Nephron (organoid): ENCODE measurements around the gene GIT1.

Experiments
- H3K27ac Mint-ChIP-seq, 3 experiments: 2 replicates each; pipeline ENCODE4 v1.8.0; 2020; ENCODE audit warnings: mixed read lengths in 3 of 3, mild to moderate bottlenecking in 2 of 3, moderate library complexity in 1 of 3
- H3K27me3 Mint-ChIP-seq: 2 replicates; pipeline ENCODE4 v1.8.0; 2021; ENCODE audit warnings: low read depth, mild to moderate bottlenecking, moderate library complexity, mixed read lengths
- H3K36me3 Mint-ChIP-seq: 2 replicates; pipeline ENCODE4 v1.8.0; 2020; ENCODE audit warnings: low read depth, mixed read lengths
- H3K4me1 Mint-ChIP-seq: 2 replicates; pipeline ENCODE4 v1.8.0; 2020; ENCODE audit warnings: mixed read lengths
- H3K4me3 Mint-ChIP-seq, 3 experiments: 2 replicates each; pipeline ENCODE4 v1.8.0; 2020; ENCODE audit warnings: mild to moderate bottlenecking in 3 of 3, mixed read lengths in 3 of 3, moderate library complexity in 2 of 3
- H3K9me3 Mint-ChIP-seq: 2 replicates; pipeline ENCODE4 v1.8.0; 2020; ENCODE audit warnings: mixed read lengths
- TF ChIP-seq, protein P1 (sequence below), 3 experiments: fragments of 200-600 bp; sonication (generic); IDR thresholded peaks; one replicate each; pipeline ENCODE4 v1.5.0; 2021; ENCODE audit warnings: antibody characterized with exemption in 3 of 3; ENCODE audit not compliant: unreplicated experiment in 3 of 3

The GIT1 gene

DNA sequence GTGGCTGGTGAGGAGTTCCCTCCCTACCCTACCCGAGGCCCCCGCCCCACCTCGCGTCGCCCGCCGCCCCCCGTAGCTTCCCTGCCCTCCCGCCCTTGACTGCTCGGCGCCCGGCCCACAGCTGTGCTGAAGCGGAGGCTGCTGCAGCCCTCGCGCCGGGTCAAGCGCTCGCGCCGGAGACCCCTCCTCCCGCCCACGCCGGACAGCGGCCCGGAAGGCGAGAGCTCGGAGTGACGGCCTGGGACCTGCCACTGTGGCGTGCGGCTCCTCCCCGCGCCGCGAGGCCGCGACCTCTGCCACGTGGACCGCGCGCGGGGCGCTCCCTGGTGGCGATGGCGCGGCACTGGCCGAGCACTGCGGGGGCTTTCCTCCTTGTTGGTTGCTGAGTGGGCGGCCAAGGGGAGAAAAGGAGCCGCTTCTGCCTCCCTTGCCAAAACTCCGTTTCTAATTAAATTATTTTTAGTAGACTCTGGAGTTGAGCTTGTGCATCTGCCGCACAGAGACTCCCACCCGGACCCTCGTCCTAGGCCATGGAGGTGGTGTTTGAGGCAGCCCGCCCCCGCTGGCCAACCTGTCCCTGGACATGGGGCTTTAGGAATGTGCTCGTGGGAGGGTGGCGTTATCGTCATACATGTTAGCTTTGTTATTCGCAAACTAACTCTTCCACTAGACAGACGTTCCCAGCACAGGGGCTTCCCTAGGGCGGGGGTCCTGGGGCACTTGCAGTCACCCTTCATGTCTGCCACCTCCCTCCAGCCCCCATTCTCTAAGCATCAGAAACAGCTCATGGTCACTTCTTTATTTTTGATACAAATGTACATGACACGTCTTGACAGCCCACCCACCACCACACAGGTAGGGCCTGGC is 16.5 kb downstream of the GIT1 start:
- TF ChIP-seq, protein P1, sequence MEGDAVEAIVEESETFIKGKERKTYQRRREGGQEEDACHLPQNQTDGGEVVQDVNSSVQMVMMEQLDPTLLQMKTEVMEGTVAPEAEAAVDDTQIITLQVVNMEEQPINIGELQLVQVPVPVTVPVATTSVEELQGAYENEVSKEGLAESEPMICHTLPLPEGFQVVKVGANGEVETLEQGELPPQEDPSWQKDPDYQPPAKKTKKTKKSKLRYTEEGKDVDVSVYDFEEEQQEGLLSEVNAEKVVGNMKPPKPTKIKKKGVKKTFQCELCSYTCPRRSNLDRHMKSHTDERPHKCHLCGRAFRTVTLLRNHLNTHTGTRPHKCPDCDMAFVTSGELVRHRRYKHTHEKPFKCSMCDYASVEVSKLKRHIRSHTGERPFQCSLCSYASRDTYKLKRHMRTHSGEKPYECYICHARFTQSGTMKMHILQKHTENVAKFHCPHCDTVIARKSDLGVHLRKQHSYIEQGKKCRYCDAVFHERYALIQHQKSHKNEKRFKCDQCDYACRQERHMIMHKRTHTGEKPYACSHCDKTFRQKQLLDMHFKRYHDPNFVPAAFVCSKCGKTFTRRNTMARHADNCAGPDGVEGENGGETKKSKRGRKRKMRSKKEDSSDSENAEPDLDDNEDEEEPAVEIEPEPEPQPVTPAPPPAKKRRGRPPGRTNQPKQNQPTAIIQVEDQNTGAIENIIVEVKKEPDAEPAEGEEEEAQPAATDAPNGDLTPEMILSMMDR (IDR thresholded peaks at IDR 0.05; ENCODE audit: unreplicated experiment in 3 of 3) = peak; percentile 72 to 83 (median 76)
- Mint-ChIP-seq H3K27ac (peak overlapping the region in 2 of 3 experiments; percentile 47 to 51), H3K27me3 (peaks cover 18% of the 10 kb centered on the region), H3K4me1 (peaks cover 29% of the 10 kb centered on the region), H3K4me3 (peak overlapping the region; percentile 48 to 69 (median 64)), H3K9me3 (no peaks in the 10 kb centered on the region), H3K36me3 (peaks cover 16% of the 10 kb centered on the region)

DNA sequence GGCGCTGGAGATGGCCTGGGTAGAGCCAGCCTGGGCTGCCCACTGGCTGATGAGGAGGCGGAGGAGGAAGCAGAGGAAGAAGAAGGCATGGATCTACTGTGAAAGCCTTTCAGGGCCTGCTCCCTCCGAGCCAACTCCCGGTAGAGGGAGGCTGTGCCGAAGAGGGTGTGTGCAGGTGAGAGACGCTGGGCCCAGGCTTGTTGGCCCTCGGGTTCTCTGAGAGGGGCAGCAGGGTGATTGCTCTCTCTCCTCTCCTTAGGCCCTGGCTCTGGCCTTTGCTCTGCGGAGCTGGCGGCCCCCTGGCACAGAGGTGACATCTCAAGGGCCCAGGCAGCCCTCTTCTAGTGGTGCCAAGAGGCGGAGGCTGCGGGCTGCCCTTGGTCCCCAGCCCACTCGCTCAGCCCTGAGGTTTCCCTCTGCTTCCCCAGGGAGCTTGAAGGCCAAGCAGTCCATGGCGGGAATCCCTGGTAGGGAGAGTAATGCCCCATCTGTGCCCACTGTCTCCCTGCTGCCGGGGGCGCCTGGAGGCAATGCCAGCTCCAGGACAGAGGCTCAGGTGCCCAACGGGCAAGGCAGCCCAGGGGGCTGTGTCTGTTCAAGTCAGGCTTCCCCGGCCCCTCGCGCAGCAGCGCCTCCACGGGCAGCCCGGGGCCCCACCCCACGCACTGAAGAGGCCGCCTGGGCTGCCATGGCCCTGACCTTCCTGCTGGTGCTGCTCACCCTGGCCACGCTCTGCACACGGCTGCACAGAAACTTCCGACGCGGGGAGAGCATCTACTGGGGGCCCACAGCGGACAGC is 17.4 kb downstream of the GIT1 start:
- no peaks in the 10 kb centered on the region for H3K9me3 Mint-ChIP-seq
- peak overlapping the region in 2 of 3 experiments; percentile 31 to 49 for H3K4me3 Mint-ChIP-seq
- H3K4me1 Mint-ChIP-seq = peaks cover 29% of the 10 kb centered on the region
- H3K27me3 Mint-ChIP-seq = peaks cover 22% of the 10 kb centered on the region
- H3K36me3 Mint-ChIP-seq = peaks cover 11% of the 10 kb centered on the region
- TF ChIP-seq, protein P1 (IDR thresholded peaks at IDR 0.05; ENCODE audit: unreplicated experiment in 3 of 3) = no peak
- H3K27ac Mint-ChIP-seq = no peak overlapping the region

DNA sequence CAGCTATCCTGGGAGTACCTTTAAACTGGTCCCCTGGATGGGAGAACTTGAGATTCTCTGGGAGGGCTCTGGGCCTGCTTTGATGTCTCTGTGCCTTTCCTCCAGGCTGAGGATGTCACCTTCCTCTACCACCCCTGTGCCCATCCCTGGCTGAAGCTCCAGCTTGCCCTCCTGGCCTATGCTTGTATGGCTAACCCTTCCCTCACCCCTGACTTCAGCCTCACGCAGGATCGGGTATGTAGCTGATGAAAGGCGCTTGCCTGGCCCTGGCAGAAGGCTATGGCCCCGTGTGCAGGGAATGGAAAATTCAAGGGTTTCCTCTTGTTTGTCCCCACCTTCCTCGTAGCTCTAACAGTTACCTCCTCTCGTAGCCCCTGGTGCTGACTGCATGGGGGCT is 18.0 kb downstream of the GIT1 start:
- TF ChIP-seq, protein P1 (IDR thresholded peaks at IDR 0.05; ENCODE audit: unreplicated experiment in 3 of 3) = no peak
- Mint-ChIP-seq H3K4me3 (peak overlapping the region; percentile 21 to 82 (median 81)), H3K27ac (peak overlapping the region in 1 of 3 experiments; percentile 45), H3K9me3 (no peaks in the 10 kb centered on the region), H3K4me1 (peaks cover 29% of the 10 kb centered on the region), H3K36me3 (peaks cover 11% of the 10 kb centered on the region), H3K27me3 (peaks cover 22% of the 10 kb centered on the region)

DNA sequence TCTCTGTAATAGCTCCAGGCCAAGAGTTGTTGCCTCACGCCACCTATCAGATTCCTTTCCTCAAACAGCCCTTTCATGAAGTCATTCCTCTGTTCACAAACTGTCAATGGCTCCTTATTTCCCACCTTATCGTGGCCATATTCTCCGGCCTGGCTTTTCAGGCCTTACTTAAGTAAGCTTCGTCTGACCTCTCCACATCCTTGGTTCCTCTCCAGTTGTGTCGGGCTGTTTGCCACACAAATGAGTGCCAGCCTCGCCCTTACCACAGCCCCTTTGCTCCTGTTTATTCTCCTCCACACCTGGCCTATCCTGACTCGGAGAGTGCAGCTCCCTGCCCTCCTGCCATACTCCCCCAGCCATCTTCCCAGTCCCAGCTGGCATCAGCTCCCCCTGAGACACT is 18.9 kb downstream of the GIT1 start:
- H3K36me3 Mint-ChIP-seq = peaks cover 11% of the 10 kb centered on the region
- TF ChIP-seq, protein P1 (IDR thresholded peaks at IDR 0.05; ENCODE audit: unreplicated experiment in 3 of 3) = no peak
- peak overlapping the region in 1 of 3 experiments; percentile 45 for H3K27ac Mint-ChIP-seq
- H3K4me3 Mint-ChIP-seq = peak overlapping the region; percentile 76 to 82 (median 81)
- H3K4me1 Mint-ChIP-seq = peaks cover 29% of the 10 kb centered on the region
- H3K27me3 Mint-ChIP-seq = peaks cover 30% of the 10 kb centered on the region
- no peaks in the 10 kb centered on the region for H3K9me3 Mint-ChIP-seq

DNA sequence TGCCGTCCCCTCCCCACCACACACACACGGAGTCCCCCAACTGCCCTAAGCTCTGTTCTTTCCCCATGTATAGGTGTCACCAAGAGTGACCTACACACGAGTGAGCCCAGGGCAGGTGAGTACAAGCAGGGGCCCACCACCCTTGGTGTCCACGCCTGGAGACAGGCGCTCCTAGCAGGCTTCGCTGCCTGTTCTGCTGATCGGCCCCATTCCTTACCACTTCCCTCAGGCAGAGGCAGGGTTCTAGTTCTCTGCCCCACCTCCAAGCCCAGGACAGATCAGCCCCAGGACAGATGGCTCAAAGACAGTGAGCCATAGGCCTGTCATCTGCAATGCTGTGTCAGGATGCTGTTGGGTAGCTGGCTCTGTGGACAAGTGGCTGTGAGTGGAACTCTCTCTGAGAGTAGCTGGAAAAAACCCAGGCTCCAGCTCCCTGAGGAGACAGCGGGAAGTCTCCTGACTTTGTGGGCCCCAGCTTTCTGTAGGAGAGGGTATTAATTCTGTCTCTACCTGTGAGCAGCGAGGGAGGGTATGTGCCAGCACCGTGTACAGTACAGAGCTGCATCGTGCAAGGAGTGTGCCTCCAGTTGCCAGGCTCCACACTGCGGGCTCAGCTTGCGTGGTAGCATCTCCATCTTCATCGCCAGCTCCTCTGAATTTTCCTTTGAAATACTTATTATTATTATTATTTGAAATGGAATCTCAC is 20.1 kb downstream of the GIT1 start:
- TF ChIP-seq, protein P1 (IDR thresholded peaks at IDR 0.05; ENCODE audit: unreplicated experiment in 3 of 3) = no peak
- H3K27ac Mint-ChIP-seq = peak overlapping the region; percentile 73 to 89 (median 76)
- H3K4me1 Mint-ChIP-seq = peaks cover 29% of the 10 kb centered on the region
- H3K4me3 Mint-ChIP-seq = peak overlapping the region; percentile 92 to 96 (median 93)
- H3K36me3 Mint-ChIP-seq = peaks cover 7% of the 10 kb centered on the region
- H3K27me3 Mint-ChIP-seq = peaks cover 42% of the 10 kb centered on the region
- no peaks in the 10 kb centered on the region for H3K9me3 Mint-ChIP-seq
